A549 (cell line): Measurements from ENCODE around the gene KIF20B. TPM values are rescaled to one million over a fixed set of nuclear protein-coding genes. Genes with fewer than 3 reads are reported as not detected.
A peak's percentile ranks its signal among the peaks of the same experiment; 100 is the strongest.

Experiments used
- ATAC-seq, 2 experiments: fragments of 200-7000 bp in 1 of 2; fragments of >200 bp in 1 of 2; cut with Nextera tagmentation in 1 of 2; cut with Tn5 transposase in 1 of 2; 3 replicates each; pipeline versions ENCODE4 v1.8.0 to v1.9.1; 2018 to 2020; ENCODE audit warnings: mild to moderate bottlenecking in 1 of 2, moderate library complexity in 1 of 2
- CTCF ChIA-PET: fragments of 300-600 bp; sonication (Branson Sonifier 250); formaldehyde crosslinking; extraction: SDS; loops from one replicate; lab custom pipeline; 2021; ENCODE audit warnings: antibody characterized with exemption, inconsistent platforms; lab: Yijun Ruan, JAX
- POLR2A ChIA-PET: fragments of 350-600 bp; formaldehyde crosslinking; extraction: SDS; loops from one replicate; lab custom pipeline; 2021; ENCODE audit warnings: antibody characterized with exemption, inconsistent platforms; lab: Yijun Ruan, JAX
- DNase-seq, 2 experiments: peaks; one replicate each; pipeline versions ENCODE4 v3.0.0 to v3.0.0-alpha.2; 2011 to 2016; ENCODE audit warnings: low read depth in 1 of 2, low spot score in 1 of 2
- FAIRE-seq: peaks from 2 replicates; lab custom pipeline; 2011; peaks lifted over from hg19 to GRCh38; lab: Jason Lieb, UNC
- H3K27ac ChIP-seq, 2 experiments: fragments of >200 bp; sonication (Bioruptor Twin); formaldehyde crosslinking; 3 replicates each; pipeline ENCODE4 v1.5.1; 2016 to 2017
- H3K4me1 ChIP-seq: fragments of >200 bp; sonication (Bioruptor Twin); formaldehyde crosslinking; 3 replicates; pipeline ENCODE4 v1.6.1; 2016
- H3K4me2 ChIP-seq: fragments of >200 bp; sonication (Bioruptor Twin); formaldehyde crosslinking; 3 replicates; pipeline ENCODE4 v1.6.1; 2016
- H3K4me3 ChIP-seq: fragments of >200 bp; sonication (Bioruptor Twin); formaldehyde crosslinking; 3 replicates; pipeline ENCODE4 v1.5.1; 2016
- H3K9me3 ChIP-seq: fragments of >200 bp; sonication (Bioruptor Twin); formaldehyde crosslinking; 3 replicates; pipeline ENCODE4 v1.6.1; 2016
- ATOH8 ChIP-seq: fragments of 250-450 bp; sonication (Bioruptor Pico); IDR thresholded peaks from 2 replicates; pipeline ENCODE4 v1.5.0; 2020; ENCODE audit warnings: low read depth, mild to moderate bottlenecking, moderate library complexity
- CHD2 ChIP-seq: fragments of 150-350 bp; IDR thresholded peaks from 2 replicates; pipeline ENCODE4 v1.6.1; 2014; ENCODE audit warnings: low read length; ENCODE audit not compliant: partially characterized antibody
- ELK1 ChIP-seq: fragments of 150-350 bp; IDR thresholded peaks from 2 replicates; pipeline ENCODE4 v1.6.1; 2014; ENCODE audit warnings: low read depth, mild to moderate bottlenecking, low read length
- FOSB ChIP-seq: fragments of 250-450 bp; sonication (Bioruptor Pico); IDR thresholded peaks from 2 replicates; pipeline ENCODE4 v1.5.0; 2020; ENCODE audit warnings: mild to moderate bottlenecking, moderate library complexity
- FOSL2 ChIP-seq, 2 experiments: fragments of 450-650 bp in 1 of 2; fragments of >200 bp in 1 of 2; sonication (Bioruptor Twin) in 1 of 2; formaldehyde crosslinking; IDR thresholded peaks; 2 replicates each; pipeline versions ENCODE4 v1.5.0 to v1.6.1; 2016 to 2020; ENCODE audit warnings: mild to moderate bottlenecking in 1 of 2, moderate library complexity in 1 of 2
- HEYL ChIP-seq: fragments of 250-450 bp; sonication (Bioruptor Pico); IDR thresholded peaks from 2 replicates; pipeline ENCODE4 v1.8.0; 2021; ENCODE audit warnings: mild to moderate bottlenecking, moderate library complexity
- HOXB13 ChIP-seq: fragments of 250-450 bp; sonication (Bioruptor Pico); IDR thresholded peaks from 2 replicates; pipeline ENCODE4 v1.5.0; 2020; ENCODE audit warnings: low read depth, mild to moderate bottlenecking, moderate library complexity
- KDM1A ChIP-seq: fragments of 200-600 bp; sonication (generic); IDR thresholded peaks from 2 replicates; pipeline ENCODE4 v1.6.1; 2016; ENCODE audit warnings: low read depth, mild to moderate bottlenecking
- MAFK ChIP-seq: fragments of 450-650 bp; IDR thresholded peaks from 2 replicates; pipeline ENCODE4 v1.6.1; 2014; ENCODE audit not compliant: partially characterized antibody
- MAZ ChIP-seq: fragments of 150-350 bp; IDR thresholded peaks from 2 replicates; pipeline ENCODE4 v1.6.1; 2014; ENCODE audit warnings: antibody characterized with exemption, low read depth, low read length, borderline replicate concordance
- NFE2L2 ChIP-seq: fragments of 150-350 bp; conservative IDR thresholded peaks from 2 replicates; pipeline ENCODE4 v1.6.1; 2014; ENCODE audit warnings: low read length
- PHF8 ChIP-seq: fragments of 200-600 bp; sonication (generic); IDR thresholded peaks from 2 replicates; pipeline ENCODE4 v1.6.1; 2016; ENCODE audit warnings: low read depth, mild to moderate bottlenecking, antibody characterized with exemption, moderate library complexity, borderline replicate concordance
- POLR2A ChIP-seq: IDR thresholded peaks from 2 replicates; pipeline ENCODE4 v1.6.1; 2012; ENCODE audit warnings: mild to moderate bottlenecking, low read length
- RAD21 ChIP-seq, 2 experiments: fragments of >200 bp in 1 of 2; sonication (Bioruptor Twin) in 1 of 2; formaldehyde crosslinking in 1 of 2; IDR thresholded peaks in 1 of 2; conservative IDR thresholded peaks in 1 of 2; 2 replicates in 1 of 2; 3 replicates in 1 of 2; pipeline ENCODE4 v1.6.1; 2012 to 2018; ENCODE audit warnings: inconsistent platforms in 1 of 2
- SREBF2 ChIP-seq: fragments of 450-650 bp; IDR thresholded peaks from 2 replicates; pipeline ENCODE4 v1.6.1; 2014; ENCODE audit warnings: mild to moderate bottlenecking, moderate library complexity
- TFCP2L1 ChIP-seq: fragments of 250-450 bp; sonication (Bioruptor Pico); IDR thresholded peaks from 2 replicates; pipeline ENCODE4 v1.5.0; 2021; ENCODE audit warnings: mild to moderate bottlenecking
- TP53 ChIP-seq: fragments of 250-450 bp; sonication (Bioruptor Pico); IDR thresholded peaks from 2 replicates; pipeline ENCODE4 v1.5.0; 2021; ENCODE audit warnings: mild to moderate bottlenecking, moderate library complexity
- ZFP36 ChIP-seq: fragments of 450-650 bp; IDR thresholded peaks from 2 replicates; pipeline ENCODE4 v1.6.1; 2014; ENCODE audit warnings: borderline replicate concordance; ENCODE audit not compliant: partially characterized antibody
- WGBS: methylation state at CpG from one replicate; pipeline ENCODE4 v1.1.6; 2017; ENCODE audit errors: missing lambda C conversion rate; 5-methylcytosine and 5-hydroxymethylcytosine counted together
- polyA plus RNA-seq, 4 experiments: library from polyadenylated mRNA; depleted of rRNA in 3 of 4; stranded (reverse); fragments of >200 nt; fragmentation: RNase III in 1 of 4; extraction: RNeasy Plus Mini Kit Qiagen cat#74134 plus additional on column Dnase treatment in 1 of 4; gene quantifications; 2 replicates in 3 of 4; 3 replicates in 1 of 4; pipeline ENCODE4 v1.2.3, GENCODE V29; 2011 to 2017
- TF ChIP-seq, protein P1 (sequence below): fragments of >200 bp; sonication (Bioruptor Twin); formaldehyde crosslinking; IDR thresholded peaks from 3 replicates; pipeline ENCODE4 v1.6.1; 2016
- TF ChIP-seq, protein P2 (sequence below): IDR thresholded peaks from 2 replicates; pipeline ENCODE4 v1.6.1; 2012; ENCODE audit warnings: low read depth, borderline replicate concordance
- TF ChIP-seq, protein P3 (sequence below): fragments of >200 bp; sonication (Bioruptor Twin); formaldehyde crosslinking; IDR thresholded peaks from 3 replicates; pipeline ENCODE4 v1.5.1; 2016
- TF ChIP-seq, protein P4 (sequence below): IDR thresholded peaks from 2 replicates; pipeline ENCODE4 v1.6.1; 2012

The KIF20B gene
- polyA plus RNA-seq, 2 of the 4 experiments (the other 2 are of a cell fraction), result 12.6 to 14.8 TPM

DNA sequence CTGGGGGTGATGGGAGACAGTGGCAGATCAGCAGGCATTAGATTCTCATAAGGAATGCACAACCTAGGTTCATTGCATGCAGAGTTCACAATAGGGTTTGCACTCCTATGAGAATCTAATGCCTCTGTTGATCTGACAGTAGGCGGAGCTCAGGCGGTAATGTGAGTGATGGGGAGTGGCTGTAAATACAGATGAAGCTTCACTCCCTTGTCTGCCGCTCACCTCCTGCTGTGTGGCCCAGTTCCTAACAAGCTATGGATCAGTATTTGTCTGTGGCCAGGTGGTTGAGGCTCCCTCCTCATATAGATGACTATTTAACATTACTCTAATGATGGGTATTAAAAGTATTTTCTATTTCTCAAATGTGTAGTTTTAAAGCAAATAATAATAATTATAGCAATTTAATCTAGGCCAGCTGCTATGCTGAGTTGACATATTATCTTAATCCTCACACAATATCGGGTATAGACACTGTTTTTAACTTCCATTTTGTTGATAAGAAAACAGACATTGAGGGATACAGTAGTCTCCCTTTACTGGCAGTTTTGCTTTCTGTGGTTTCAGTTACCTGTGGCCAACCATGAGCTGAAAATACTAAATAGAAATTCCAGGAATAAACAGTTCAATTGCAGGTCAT lies 39.9 kb downstream of the KIF20B start:
- no peak overlapping the region for H3K4me3 ChIP-seq
- ATAC-seq (no peak), DNase-seq (no peak), FAIRE-seq (no peak)
- peaks cover 6% of the 10 kb centered on the region; the same call in 2 of the 3 replicates for H3K4me1 ChIP-seq
- TF ChIP-seq MAFK (peak; percentile 63), TP53 (CRISPR knock-in tag) (no peak)
- H3K9me3 ChIP-seq, result no peaks in the 10 kb centered on the region
- WGBS, result 93% methylated on average over 4 of the region's 4 CpGs
- no peak overlapping the region for H3K4me2 ChIP-seq
- ChIA-PET POLR2A (no interaction called here), CTCF (interaction anchor here (1.8 kb wide), 1 partner anchor 9 kb away, joined by 3 read pairs; no protein-coding TSS in a partner anchor)
- no peak overlapping the region for H3K27ac ChIP-seq

DNA sequence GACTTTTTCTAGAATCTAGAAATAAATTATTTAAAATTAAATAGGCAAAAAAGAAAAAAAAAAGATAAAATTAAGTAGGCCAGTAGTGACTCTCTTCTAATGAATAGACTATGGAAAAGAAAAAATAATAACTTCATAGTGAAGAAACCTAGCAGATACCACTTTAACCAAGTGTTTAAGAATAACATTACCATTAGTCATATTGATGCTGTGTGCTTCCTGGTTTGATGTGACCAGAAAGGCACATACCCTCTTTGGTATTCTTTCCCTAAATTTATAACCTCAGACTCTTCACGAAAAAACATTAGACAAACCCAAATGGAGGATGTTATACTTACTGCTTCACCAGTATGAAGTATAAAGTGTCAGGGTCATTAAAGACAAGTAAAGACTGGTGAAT lies 42.6 kb downstream of the KIF20B start:
- FAIRE-seq (no peak), DNase-seq (no peak), ATAC-seq (no peak; a peak in 1 of 6 replicates)
- no peak for TF ChIP-seq HOXB13 (CRISPR knock-in tag)
- no peak for TF ChIP-seq FOSL2 (IDR thresholded peaks at IDR 0.05)
- TF ChIP-seq FOSL2 (CRISPR knock-in tag; IDR thresholded peaks at IDR 0.05), result 0 out of 2 replicates have a peak, but pooled peaks have one; percentile 16
- TF ChIP-seq, protein P1, sequence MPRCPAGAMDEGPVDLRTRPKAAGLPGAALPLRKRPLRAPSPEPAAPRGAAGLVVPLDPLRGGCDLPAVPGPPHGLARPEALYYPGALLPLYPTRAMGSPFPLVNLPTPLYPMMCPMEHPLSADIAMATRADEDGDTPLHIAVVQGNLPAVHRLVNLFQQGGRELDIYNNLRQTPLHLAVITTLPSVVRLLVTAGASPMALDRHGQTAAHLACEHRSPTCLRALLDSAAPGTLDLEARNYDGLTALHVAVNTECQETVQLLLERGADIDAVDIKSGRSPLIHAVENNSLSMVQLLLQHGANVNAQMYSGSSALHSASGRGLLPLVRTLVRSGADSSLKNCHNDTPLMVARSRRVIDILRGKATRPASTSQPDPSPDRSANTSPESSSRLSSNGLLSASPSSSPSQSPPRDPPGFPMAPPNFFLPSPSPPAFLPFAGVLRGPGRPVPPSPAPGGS, result no peak
- Histone ChIP-seq H3K4me1 (peaks cover 6% of the 10 kb centered on the region; the same call in 2 of the 3 replicates), H3K4me3 (no peak overlapping the region), H3K27ac (no peak overlapping the region), H3K9me3 (no peaks in the 10 kb centered on the region), H3K4me2 (no peak overlapping the region)
- WGBS, result 79% methylated on average over 1 of the region's 1 CpG
- POLR2A ChIA-PET, result no interaction called here
- CTCF ChIA-PET, result interaction anchor here (0.7 kb wide), 1 partner anchor 1226 kb away, joined by 3 read pairs; no protein-coding TSS in a partner anchor

GRCh38 chr10:89745903-89746302 lies 44.5 kb downstream of the KIF20B start:
- POLR2A ChIA-PET, result no interaction called here
- CTCF ChIA-PET, result no interaction called here
- FAIRE-seq, result no peak
- ATAC-seq, result peak in 1 of 2 experiments; percentile 61; a peak in 3 of 6 replicates
- DNase-seq, result peak in 1 of 2 experiments; percentile 2
- Histone ChIP-seq H3K4me2 (no peak overlapping the region), H3K4me1 (peaks cover 6% of the 10 kb centered on the region; the same call in 2 of the 3 replicates), H3K4me3 (no peak overlapping the region), H3K9me3 (no peaks in the 10 kb centered on the region), H3K27ac (no peak overlapping the region)
- TF ChIP-seq SREBF2 (no peak), ATOH8 (CRISPR knock-in tag) (no peak), MAZ (no peak), ELK1 (no peak), FOSB (CRISPR knock-in tag) (no peak), HEYL (CRISPR knock-in tag) (no peak), CHD2 (no peak), MAFK (no peak), KDM1A (no peak), HOXB13 (CRISPR knock-in tag) (no peak), POLR2A (no peak), RAD21 (conservative IDR thresholded peaks at IDR 0.05 in 1 of 2, IDR thresholded peaks at IDR 0.05 in 1 of 2) (no peak), FOSL2 (IDR thresholded peaks at IDR 0.05) (no peak), FOSL2 (CRISPR knock-in tag; IDR thresholded peaks at IDR 0.05) (no peak), NFE2L2 (no peak), PHF8 (no peak), ZFP36 (no peak), TFCP2L1 (CRISPR knock-in tag) (no peak)
- TF ChIP-seq, protein P2, sequence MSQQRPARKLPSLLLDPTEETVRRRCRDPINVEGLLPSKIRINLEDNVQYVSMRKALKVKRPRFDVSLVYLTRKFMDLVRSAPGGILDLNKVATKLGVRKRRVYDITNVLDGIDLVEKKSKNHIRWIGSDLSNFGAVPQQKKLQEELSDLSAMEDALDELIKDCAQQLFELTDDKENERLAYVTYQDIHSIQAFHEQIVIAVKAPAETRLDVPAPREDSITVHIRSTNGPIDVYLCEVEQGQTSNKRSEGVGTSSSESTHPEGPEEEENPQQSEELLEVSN, result no peak
- TF ChIP-seq, protein P3, sequence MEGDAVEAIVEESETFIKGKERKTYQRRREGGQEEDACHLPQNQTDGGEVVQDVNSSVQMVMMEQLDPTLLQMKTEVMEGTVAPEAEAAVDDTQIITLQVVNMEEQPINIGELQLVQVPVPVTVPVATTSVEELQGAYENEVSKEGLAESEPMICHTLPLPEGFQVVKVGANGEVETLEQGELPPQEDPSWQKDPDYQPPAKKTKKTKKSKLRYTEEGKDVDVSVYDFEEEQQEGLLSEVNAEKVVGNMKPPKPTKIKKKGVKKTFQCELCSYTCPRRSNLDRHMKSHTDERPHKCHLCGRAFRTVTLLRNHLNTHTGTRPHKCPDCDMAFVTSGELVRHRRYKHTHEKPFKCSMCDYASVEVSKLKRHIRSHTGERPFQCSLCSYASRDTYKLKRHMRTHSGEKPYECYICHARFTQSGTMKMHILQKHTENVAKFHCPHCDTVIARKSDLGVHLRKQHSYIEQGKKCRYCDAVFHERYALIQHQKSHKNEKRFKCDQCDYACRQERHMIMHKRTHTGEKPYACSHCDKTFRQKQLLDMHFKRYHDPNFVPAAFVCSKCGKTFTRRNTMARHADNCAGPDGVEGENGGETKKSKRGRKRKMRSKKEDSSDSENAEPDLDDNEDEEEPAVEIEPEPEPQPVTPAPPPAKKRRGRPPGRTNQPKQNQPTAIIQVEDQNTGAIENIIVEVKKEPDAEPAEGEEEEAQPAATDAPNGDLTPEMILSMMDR, result no peak
- TF ChIP-seq, protein P4, sequence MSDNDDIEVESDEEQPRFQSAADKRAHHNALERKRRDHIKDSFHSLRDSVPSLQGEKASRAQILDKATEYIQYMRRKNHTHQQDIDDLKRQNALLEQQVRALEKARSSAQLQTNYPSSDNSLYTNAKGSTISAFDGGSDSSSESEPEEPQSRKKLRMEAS, result no peak
- WGBS, result 93% methylated on average over 7 of the region's 7 CpGs
